IMR-90 (cell line): ENCODE measurements around the gene PTPRC. TPM values are rescaled to one million over a fixed set of nuclear protein-coding genes. Genes with fewer than 3 reads are reported as not detected.

Experiments used
- ATAC-seq: fragments of 200-7000 bp; cut with Tn5 transposase; 2 replicates; pipeline ENCODE4 v1.9.1; 2020; ENCODE audit warnings: low read depth, mild to moderate bottlenecking, moderate library complexity
- BruUV-seq: library from RNA; stranded (reverse); fragments of 400-500 nt; replicated peaks from 2 replicates; lab custom pipeline; 2021; lab: Mats Ljungman, UMichigan
- CTCF ChIA-PET: fragments of 300-600 bp; formaldehyde crosslinking; extraction: SDS; loops from one replicate; lab custom pipeline; 2021; ENCODE audit warnings: antibody characterized with exemption; lab: Yijun Ruan, JAX
- POLR2A ChIA-PET: fragments of 300-600 bp; sonication (Branson Sonifier 250); formaldehyde crosslinking; loops from one replicate; lab custom pipeline; 2022; ENCODE audit warnings: antibody characterized with exemption; ENCODE audit not compliant: unreplicated experiment; lab: Charles Lee
- DNase-seq: peaks from one replicate; pipeline ENCODE4 v3.0.0; 2013
- H2AFZ ChIP-seq: replicated peaks from 2 replicates; pipeline ENCODE3; 2013; ENCODE audit warnings: low read length, mild to moderate bottlenecking; ENCODE audit not compliant: poor library complexity
- H2AK5ac ChIP-seq: 2 replicates; pipeline ENCODE4 v1.6.1; 2013; ENCODE audit warnings: low read depth, low read length, inconsistent platforms
- H2AK9ac ChIP-seq: replicated peaks from 2 replicates; pipeline ENCODE3; 2013; ENCODE audit warnings: mild to moderate bottlenecking, low read depth, low read length, moderate library complexity; ENCODE audit not compliant: poor library complexity
- H2BK120ac ChIP-seq: 2 replicates; pipeline ENCODE4 v1.6.1; 2013; ENCODE audit warnings: low read depth, low read length, inconsistent platforms
- H2BK15ac ChIP-seq: 3 replicates; pipeline ENCODE4 v1.6.1; 2013; ENCODE audit warnings: low read depth, low read length, inconsistent platforms
- H2BK20ac ChIP-seq: 2 replicates; pipeline ENCODE4 v1.6.1; 2013; ENCODE audit warnings: low read depth, mild to moderate bottlenecking, inconsistent platforms, low read length, moderate library complexity
- H2BK5ac ChIP-seq: 2 replicates; pipeline ENCODE4 v1.6.1; 2013; ENCODE audit warnings: mild to moderate bottlenecking, low read depth, low read length, inconsistent platforms; ENCODE audit not compliant: poor library complexity, severe bottlenecking
- H3K14ac ChIP-seq: replicated peaks from 2 replicates; pipeline ENCODE4 v1.6.1; 2013; ENCODE audit warnings: low read depth, low read length, inconsistent platforms
- H3K18ac ChIP-seq: 2 replicates; pipeline ENCODE4 v1.6.1; 2013; ENCODE audit warnings: low read depth, low read length, control low read depth
- H3K23ac ChIP-seq: 2 replicates; pipeline ENCODE4 v1.6.1; 2013; ENCODE audit warnings: low read depth, low read length, inconsistent platforms
- H3K27ac ChIP-seq: 2 replicates; pipeline ENCODE4 v1.5.1; 2013; ENCODE audit warnings: mild to moderate bottlenecking, control low read depth, low read length; ENCODE audit not compliant: insufficient read depth
- H3K27me3 ChIP-seq: 2 replicates; pipeline ENCODE4 v1.6.1; 2013; ENCODE audit warnings: low read length; ENCODE audit not compliant: control insufficient read depth, insufficient read depth
- H3K36me3 ChIP-seq: 2 replicates; pipeline ENCODE4 v1.6.1; 2013; ENCODE audit warnings: low read length, mixed read lengths; ENCODE audit not compliant: control insufficient read depth, insufficient read depth
- H3K4ac ChIP-seq: 2 replicates; pipeline ENCODE4 v1.6.1; 2013; ENCODE audit warnings: low read depth, low read length, inconsistent platforms
- H3K4me1 ChIP-seq: 2 replicates; pipeline ENCODE4 v1.6.1; 2013; ENCODE audit warnings: low read length, mixed read lengths; ENCODE audit not compliant: control insufficient read depth, insufficient read depth
- H3K4me2 ChIP-seq: 2 replicates; pipeline ENCODE4 v1.6.1; 2013; ENCODE audit warnings: low read depth, mild to moderate bottlenecking, control low read depth, low read length, moderate library complexity
- H3K4me3 ChIP-seq: 2 replicates; pipeline ENCODE4 v1.5.1; 2013; ENCODE audit warnings: low read depth, mild to moderate bottlenecking, control low read depth, low read length, moderate library complexity; ENCODE audit not compliant: insufficient read depth
- H3K56ac ChIP-seq: 2 replicates; pipeline ENCODE4 v1.6.1; 2013; ENCODE audit warnings: low read length, inconsistent platforms; ENCODE audit not compliant: insufficient read depth; ENCODE audit errors: extremely low read depth
- H3K79me1 ChIP-seq, 2 experiments: 2 replicates each; pipeline ENCODE4 v1.6.1; 2013; ENCODE audit warnings: low read length in 2 of 2, inconsistent platforms in 1 of 2, low read depth in 1 of 2
- H3K9ac ChIP-seq: 2 replicates; pipeline ENCODE4 v1.6.1; 2013; ENCODE audit warnings: low read depth, low read length, control low read depth
- H3K9me1 ChIP-seq: 2 replicates; pipeline ENCODE4 v1.6.1; 2013; ENCODE audit warnings: low read length, inconsistent platforms; ENCODE audit not compliant: insufficient read depth
- H3K9me3 ChIP-seq: 2 replicates; pipeline ENCODE4 v1.6.1; 2013; ENCODE audit warnings: low read length; ENCODE audit not compliant: control insufficient read depth, insufficient read depth
- H4K20me1 ChIP-seq: 2 replicates; pipeline ENCODE4 v1.6.1; 2013; ENCODE audit warnings: low read length, inconsistent platforms; ENCODE audit not compliant: insufficient read depth
- H4K5ac ChIP-seq: 2 replicates; pipeline ENCODE4 v1.6.1; 2013; ENCODE audit warnings: mild to moderate bottlenecking, low read depth, low read length, control low read depth
- H4K8ac ChIP-seq, 2 experiments: 2 replicates each; pipeline ENCODE4 v1.6.1; 2013; ENCODE audit warnings: low read depth in 2 of 2, low read length in 2 of 2, control low read depth in 1 of 2, inconsistent platforms in 1 of 2
- H4K91ac ChIP-seq: 2 replicates; pipeline ENCODE4 v1.6.1; 2013; ENCODE audit warnings: low read depth, low read length, inconsistent platforms; ENCODE audit not compliant: insufficient read depth
- BHLHE40 ChIP-seq: fragments of 150-350 bp; IDR thresholded peaks from 2 replicates; pipeline ENCODE4 v1.6.1; 2016; ENCODE audit warnings: mild to moderate bottlenecking, low read depth, low read length
- CEBPB ChIP-seq: IDR thresholded peaks from 2 replicates; pipeline ENCODE4 v1.6.1; 2012; ENCODE audit warnings: low read depth, low read length, improper control_type of control experiment
- FOS ChIP-seq: fragments of 150-350 bp; IDR thresholded peaks from 2 replicates; pipeline ENCODE4 v1.6.1; 2016; ENCODE audit warnings: low read depth, low read length
- MAFK ChIP-seq: IDR thresholded peaks from 2 replicates; pipeline ENCODE4 v1.6.1; 2012; ENCODE audit warnings: low read depth, low read length, improper control_type of control experiment
- MAZ ChIP-seq: IDR thresholded peaks from 2 replicates; pipeline ENCODE4 v1.6.1; 2012; ENCODE audit warnings: low read depth, mild to moderate bottlenecking, low read length, improper control_type of control experiment, moderate library complexity, borderline replicate concordance
- MXI1 ChIP-seq: IDR thresholded peaks from 2 replicates; pipeline ENCODE4 v1.6.1; 2012; ENCODE audit warnings: low read depth, mild to moderate bottlenecking, low read length, moderate library complexity, borderline replicate concordance
- NFE2L2 ChIP-seq: fragments of 150-350 bp; IDR thresholded peaks from 2 replicates; pipeline ENCODE4 v1.6.1; 2016; ENCODE audit warnings: low read depth, mild to moderate bottlenecking, low read length
- RAD21 ChIP-seq: IDR thresholded peaks from 2 replicates; pipeline ENCODE4 v1.6.1; 2012; ENCODE audit warnings: low read length, improper control_type of control experiment
- RFX5 ChIP-seq: IDR thresholded peaks from 2 replicates; pipeline ENCODE4 v1.8.0; 2012; ENCODE audit warnings: low read depth, mild to moderate bottlenecking, low read length, moderate library complexity
- USF2 ChIP-seq: fragments of 150-350 bp; IDR thresholded peaks from 2 replicates; pipeline ENCODE4 v1.6.1; 2017; ENCODE audit warnings: mild to moderate bottlenecking, antibody characterized with exemption, low read length, low read depth
- WGBS, 2 experiments: methylation state at CpG; one replicate each; pipeline versions ENCODE4 v1.1.5 to v1.1.7; 2013; ENCODE audit warnings: missing lambda C conversion rate in 2 of 2; ENCODE audit not compliant: insufficient read length in 1 of 2; ENCODE audit errors: extremely low coverage in 2 of 2; 5-methylcytosine and 5-hydroxymethylcytosine counted together
- dilution Hi-C: fragments of 300-500 bp; cut with HindIII; formaldehyde crosslinking; loops from one replicate; pipeline ENCODE4 v1.14.3; 2018; ENCODE audit warnings: low sequenced_read_pairs; ENCODE audit not compliant: unreplicated experiment
- in situ Hi-C: fragments of 300-500 bp; cut with MboI; formaldehyde crosslinking; loops from 3 replicates; pipeline ENCODE4 v1.14.3; 2019; ENCODE audit warnings: low sequenced_read_pairs, inconsistent platforms, mixed read lengths
- intact Hi-C: fragments of 100-400 bp; cut with micrococcal nuclease; formaldehyde crosslinking; loops from 2 replicates; pipeline ENCODE4 v1.10.0; 2022
- polyA plus RNA-seq, 3 experiments: library from polyadenylated mRNA; depleted of rRNA; stranded (reverse); fragments of >200 nt; gene quantifications; 2 replicates each; pipeline ENCODE4 v1.2.3, GENCODE V29; 2012; ENCODE audit warnings: low replicate concordance in 1 of 3
- total RNA-seq: library from RNA; depleted of rRNA; stranded (reverse); fragments of >200 nt; gene quantifications from 2 replicates; pipeline ENCODE4 v1.2.3, GENCODE V29; 2012
- TF ChIP-seq, protein P1 (sequence below): conservative IDR thresholded peaks from 2 replicates; pipeline ENCODE4 v1.5.1; 2012; ENCODE audit warnings: mild to moderate bottlenecking, low read depth, low read length, improper control_type of control experiment
- TF ChIP-seq, protein P2 (sequence below): fragments of 150-350 bp; IDR thresholded peaks from 2 replicates; pipeline ENCODE4 v1.6.1; 2016; ENCODE audit warnings: low read depth, mild to moderate bottlenecking, low read length, moderate library complexity, borderline replicate concordance

The PTPRC gene
- total and polyA plus RNA-seq, 2 of the 4 experiments (the other 2 are of a cell fraction) = not detected

DNA sequence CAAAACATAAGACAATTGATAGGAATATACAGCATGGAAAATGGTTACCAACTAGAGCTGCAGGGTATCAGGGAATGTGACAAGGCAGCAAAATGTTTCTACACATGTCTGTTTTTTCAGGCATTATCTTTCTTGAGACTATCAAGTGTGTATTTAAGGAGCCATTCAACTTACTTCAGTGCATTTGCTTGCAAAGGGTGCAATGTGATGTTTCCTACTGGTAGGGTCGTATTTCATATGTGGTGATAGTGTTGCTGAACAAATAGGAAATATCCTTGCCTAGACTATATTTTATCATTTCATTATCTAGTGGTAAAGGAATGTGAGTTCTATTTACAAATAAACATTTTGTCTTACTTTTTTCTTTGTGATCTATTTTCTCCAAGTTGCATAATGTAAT is 42.4 kb downstream of the PTPRC start:
- in situ Hi-C loops = loop anchor here (10.0 to 25.0 kb wide), 4 partner anchors 216 to 1144 kb away; partner anchors contain the start of genes C1orf53 and LHX9
- CTCF ChIA-PET = interaction anchor here (1.2 kb wide), 1 partner anchor 14 kb away, joined by 3 read pairs; no protein-coding TSS in a partner anchor

More for the DNA sequence above, 42.4 kb downstream of the PTPRC start:
- no peaks in the 10 kb centered on the region for H3K27me3 ChIP-seq
- no peaks in the 10 kb centered on the region for H3K36me3 ChIP-seq
- H2BK5ac ChIP-seq = peak overlapping the region; percentile 40
- H4K91ac ChIP-seq = no peak overlapping the region
- H4K5ac ChIP-seq = no peak overlapping the region; the same call in 1 of the 2 replicates
- no peaks in the 10 kb centered on the region for H3K9me3 ChIP-seq
- no peak overlapping the region for H3K23ac ChIP-seq
- DNase-seq (peak; percentile 45), ATAC-seq (peak; percentile 56)
- no peaks in the 10 kb centered on the region for H4K20me1 ChIP-seq
- POLR2A ChIA-PET = interaction anchor here (0.9 kb wide), 1 partner anchor 9 kb away, joined by 4 read pairs; no protein-coding TSS in a partner anchor
- H3K14ac ChIP-seq = peak overlapping the region; percentile 60; the same call in 1 of the 2 replicates
- H3K4me3 ChIP-seq = no peak overlapping the region
- H2AK9ac ChIP-seq = no peak overlapping the region
- no peak overlapping the region for H3K9ac ChIP-seq
- H3K56ac ChIP-seq = no peak overlapping the region
- no peaks in the 10 kb centered on the region for H3K4me1 ChIP-seq
- no peaks in the 10 kb centered on the region; the same call in 1 of the 2 replicates for H3K9me1 ChIP-seq
- no peak overlapping the region for H2AFZ ChIP-seq
- peak overlapping the region; percentile 71 for H2BK120ac ChIP-seq
- H3K27ac ChIP-seq = no peak overlapping the region
- peak overlapping the region; percentile 8; the same call in 1 of the 2 replicates for H3K4me2 ChIP-seq
- TF ChIP-seq, protein P1, sequence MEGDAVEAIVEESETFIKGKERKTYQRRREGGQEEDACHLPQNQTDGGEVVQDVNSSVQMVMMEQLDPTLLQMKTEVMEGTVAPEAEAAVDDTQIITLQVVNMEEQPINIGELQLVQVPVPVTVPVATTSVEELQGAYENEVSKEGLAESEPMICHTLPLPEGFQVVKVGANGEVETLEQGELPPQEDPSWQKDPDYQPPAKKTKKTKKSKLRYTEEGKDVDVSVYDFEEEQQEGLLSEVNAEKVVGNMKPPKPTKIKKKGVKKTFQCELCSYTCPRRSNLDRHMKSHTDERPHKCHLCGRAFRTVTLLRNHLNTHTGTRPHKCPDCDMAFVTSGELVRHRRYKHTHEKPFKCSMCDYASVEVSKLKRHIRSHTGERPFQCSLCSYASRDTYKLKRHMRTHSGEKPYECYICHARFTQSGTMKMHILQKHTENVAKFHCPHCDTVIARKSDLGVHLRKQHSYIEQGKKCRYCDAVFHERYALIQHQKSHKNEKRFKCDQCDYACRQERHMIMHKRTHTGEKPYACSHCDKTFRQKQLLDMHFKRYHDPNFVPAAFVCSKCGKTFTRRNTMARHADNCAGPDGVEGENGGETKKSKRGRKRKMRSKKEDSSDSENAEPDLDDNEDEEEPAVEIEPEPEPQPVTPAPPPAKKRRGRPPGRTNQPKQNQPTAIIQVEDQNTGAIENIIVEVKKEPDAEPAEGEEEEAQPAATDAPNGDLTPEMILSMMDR = no peak
- TF ChIP-seq FOS (no peak), MXI1 (no peak), MAZ (no peak), MAFK (no peak), RFX5 (no peak), NFE2L2 (no peak), BHLHE40 (no peak), RAD21 (no peak), USF2 (no peak), CEBPB (no peak)
- TF ChIP-seq, protein P2, sequence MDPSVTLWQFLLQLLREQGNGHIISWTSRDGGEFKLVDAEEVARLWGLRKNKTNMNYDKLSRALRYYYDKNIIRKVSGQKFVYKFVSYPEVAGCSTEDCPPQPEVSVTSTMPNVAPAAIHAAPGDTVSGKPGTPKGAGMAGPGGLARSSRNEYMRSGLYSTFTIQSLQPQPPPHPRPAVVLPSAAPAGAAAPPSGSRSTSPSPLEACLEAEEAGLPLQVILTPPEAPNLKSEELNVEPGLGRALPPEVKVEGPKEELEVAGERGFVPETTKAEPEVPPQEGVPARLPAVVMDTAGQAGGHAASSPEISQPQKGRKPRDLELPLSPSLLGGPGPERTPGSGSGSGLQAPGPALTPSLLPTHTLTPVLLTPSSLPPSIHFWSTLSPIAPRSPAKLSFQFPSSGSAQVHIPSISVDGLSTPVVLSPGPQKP = no peak
- H4K8ac ChIP-seq = peak overlapping the region in 1 of 2 experiments; percentile 2; a peak in 1 of 4 replicates
- BruUV-seq = no TSS peak
- intact Hi-C loops = loop anchor here (5.0 to 10.0 kb wide), 3 partner anchors 396 to 1159 kb away; partner anchors contain the start of gene LHX9
- no peaks in the 10 kb centered on the region for H3K79me1 ChIP-seq
- peak overlapping the region; percentile 11; the same call in 1 of the 2 replicates for H3K18ac ChIP-seq
- H3K4ac ChIP-seq = peak overlapping the region; percentile 24; the same call in 1 of the 2 replicates
- dilution Hi-C loops = no loop called here
- WGBS, 2 experiments = no CpG with 5 or more reads among the region's 1 CpG
- no peak overlapping the region for H2AK5ac ChIP-seq
- no peak overlapping the region for H2BK15ac ChIP-seq
- H2BK20ac ChIP-seq = peak overlapping the region; percentile 57; the same call in 1 of the 2 replicates
